Lower lobe of right lung (tissue), 2 donors: ENCODE results near the gene KIRREL3. TPM values are rescaled to one million over a fixed set of nuclear protein-coding genes. Genes with fewer than 3 reads are reported as not detected.

Experiments
- ATAC-seq, 2 donors: fragments of 200-7000 bp; cut with Tn5 transposase; one replicate each; pipeline ENCODE4 v1.9.1; 2020 to 2022; ENCODE audit warnings: mild to moderate bottlenecking in 2 of 2, moderate library complexity in 2 of 2
- DNase-seq: peaks from one replicate; pipeline ENCODE4 v3.0.0-alpha.2; 2020
- H3K27ac ChIP-seq: fragments of 200-600 bp; one replicate; pipeline ENCODE4 v1.8.0; 2022
- H3K27me3 ChIP-seq: fragments of 200-600 bp; one replicate; pipeline ENCODE4 v1.8.0; 2022; ENCODE audit warnings: low read depth
- H3K36me3 ChIP-seq: fragments of 200-600 bp; one replicate; pipeline ENCODE4 v1.8.0; 2022; ENCODE audit warnings: mild to moderate bottlenecking
- H3K4me1 ChIP-seq: fragments of 200-600 bp; one replicate; pipeline ENCODE4 v1.8.0; 2022
- H3K4me3 ChIP-seq: fragments of 200-600 bp; one replicate; pipeline ENCODE4 v1.8.0; 2022; ENCODE audit warnings: mild to moderate bottlenecking
- H3K9me3 ChIP-seq: fragments of 200-600 bp; one replicate; pipeline ENCODE4 v1.8.0; 2022
- CTCF ChIP-seq: fragments of 200-600 bp; IDR thresholded peaks from one replicate; pipeline ENCODE4 v1.8.0; 2022; ENCODE audit warnings: antibody characterized with exemption, mild to moderate bottlenecking
- intact Hi-C: fragments of 100-400 bp; cut with DNase I; formaldehyde crosslinking; loops from one replicate; pipeline ENCODE4 v1.11.0; 2022
- total RNA-seq: library from RNA; stranded (reverse); fragmentation: NEBNext Ultra II Directional; extraction: Animal tissue kit (Norgen Biotek cat#: 25700); gene quantifications from one replicate; pipeline ENCODE4 v1.2.1, GENCODE V29; 2021
- donor health status: DM: no; HTN: yes; CAD: no; lungs with severe emphysema.

KIRREL3 gene
- total RNA-seq, 1 donor from 2014 or later: 0.15 TPM

- no peaks in the 10 kb centered on the region for H3K27me3 ChIP-seq
- ATAC-seq (no peak), DNase-seq (no peak)
- no peaks in the 10 kb centered on the region for H3K4me1 ChIP-seq
- H3K27ac ChIP-seq: no peak overlapping the region
- no peak for TF ChIP-seq CTCF
- H3K36me3 ChIP-seq: no peaks in the 10 kb centered on the region
- intact Hi-C loops: no loop called here
- no peaks in the 10 kb centered on the region for H3K9me3 ChIP-seq
- no peak overlapping the region for H3K4me3 ChIP-seq
Measured at GRCh38 chr11:126528075-126528474, 472.5 kb downstream of the KIRREL3 start.

GRCh38 chr11:126527651-126528050, 472.9 kb downstream of the KIRREL3 start:
- ATAC-seq (no peak), DNase-seq (no peak)
- H3K4me1 ChIP-seq: no peaks in the 10 kb centered on the region
- TF ChIP-seq CTCF: no peak
- H3K27ac ChIP-seq: no peak overlapping the region
- H3K9me3 ChIP-seq: no peaks in the 10 kb centered on the region
- H3K4me3 ChIP-seq: no peak overlapping the region
- H3K36me3 ChIP-seq: no peaks in the 10 kb centered on the region
- intact Hi-C loops: no loop called here
- no peaks in the 10 kb centered on the region for H3K27me3 ChIP-seq

- H3K27ac ChIP-seq: no peak overlapping the region
- H3K4me1 ChIP-seq: no peaks in the 10 kb centered on the region
- no peak overlapping the region for H3K4me3 ChIP-seq
- no peaks in the 10 kb centered on the region for H3K36me3 ChIP-seq
- intact Hi-C loops: no loop called here
- TF ChIP-seq CTCF: no peak
- H3K9me3 ChIP-seq: no peaks in the 10 kb centered on the region
- H3K27me3 ChIP-seq: no peaks in the 10 kb centered on the region
- DNase-seq (no peak), ATAC-seq (no peak)
Measured at GRCh38 chr11:126526471-126526870, 474.1 kb downstream of the KIRREL3 start.

DNA sequence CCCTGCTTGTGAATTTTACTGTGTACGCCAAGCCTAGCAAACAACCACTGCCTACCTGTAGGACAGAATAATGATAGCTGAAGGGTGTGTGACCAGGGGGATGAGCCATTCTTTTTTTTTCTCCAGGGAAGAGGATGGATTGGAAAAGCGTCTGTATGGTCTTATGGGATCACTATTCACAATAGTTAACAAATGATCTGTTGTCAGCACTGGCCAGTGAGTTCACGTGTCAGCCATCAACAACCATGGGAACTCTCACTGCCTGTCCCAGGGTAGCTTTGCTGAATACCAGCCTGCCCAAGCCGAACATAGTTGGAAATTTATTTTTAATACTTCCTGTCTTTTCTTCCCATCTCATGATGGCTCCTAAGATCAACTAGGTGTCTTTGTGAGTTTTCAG, 474.9 kb downstream of the KIRREL3 start:
- Histone ChIP-seq H3K9me3 (no peaks in the 10 kb centered on the region), H3K4me3 (no peak overlapping the region), H3K27me3 (no peaks in the 10 kb centered on the region), H3K4me1 (no peaks in the 10 kb centered on the region), H3K27ac (no peak overlapping the region), H3K36me3 (no peaks in the 10 kb centered on the region)
- ATAC-seq: no peak
- no peak for DNase-seq
- no peak for TF ChIP-seq CTCF
- intact Hi-C loops: no loop called here

DNA sequence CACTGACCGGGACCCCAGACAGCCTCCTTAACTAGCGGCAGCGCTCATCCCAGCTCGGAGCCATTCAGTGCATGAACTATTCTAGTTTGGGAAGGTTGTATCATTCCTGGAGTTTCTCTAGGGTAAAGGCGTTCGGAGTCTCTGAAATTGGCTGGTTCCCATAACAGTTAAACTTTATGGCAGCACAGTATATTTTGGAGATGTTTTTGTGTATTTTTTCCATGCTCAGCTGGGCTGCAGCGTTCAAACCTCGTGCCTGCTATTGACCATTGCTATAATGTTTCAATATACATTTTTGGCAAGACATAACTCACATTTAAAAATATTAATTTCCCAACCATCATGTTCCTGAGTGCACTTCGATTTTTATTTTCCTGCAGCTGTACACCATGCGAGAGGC, 475.4 kb downstream of the KIRREL3 start:
- DNase-seq (no peak), ATAC-seq (no peak)
- H3K4me3 ChIP-seq: no peak overlapping the region
- H3K27ac ChIP-seq: no peak overlapping the region
- intact Hi-C loops: no loop called here
- no peaks in the 10 kb centered on the region for H3K4me1 ChIP-seq
- H3K9me3 ChIP-seq: no peaks in the 10 kb centered on the region
- no peaks in the 10 kb centered on the region for H3K27me3 ChIP-seq
- H3K36me3 ChIP-seq: no peaks in the 10 kb centered on the region
- no peak for TF ChIP-seq CTCF
